ENCODE results near the gene TMEM9B.

DNA sequence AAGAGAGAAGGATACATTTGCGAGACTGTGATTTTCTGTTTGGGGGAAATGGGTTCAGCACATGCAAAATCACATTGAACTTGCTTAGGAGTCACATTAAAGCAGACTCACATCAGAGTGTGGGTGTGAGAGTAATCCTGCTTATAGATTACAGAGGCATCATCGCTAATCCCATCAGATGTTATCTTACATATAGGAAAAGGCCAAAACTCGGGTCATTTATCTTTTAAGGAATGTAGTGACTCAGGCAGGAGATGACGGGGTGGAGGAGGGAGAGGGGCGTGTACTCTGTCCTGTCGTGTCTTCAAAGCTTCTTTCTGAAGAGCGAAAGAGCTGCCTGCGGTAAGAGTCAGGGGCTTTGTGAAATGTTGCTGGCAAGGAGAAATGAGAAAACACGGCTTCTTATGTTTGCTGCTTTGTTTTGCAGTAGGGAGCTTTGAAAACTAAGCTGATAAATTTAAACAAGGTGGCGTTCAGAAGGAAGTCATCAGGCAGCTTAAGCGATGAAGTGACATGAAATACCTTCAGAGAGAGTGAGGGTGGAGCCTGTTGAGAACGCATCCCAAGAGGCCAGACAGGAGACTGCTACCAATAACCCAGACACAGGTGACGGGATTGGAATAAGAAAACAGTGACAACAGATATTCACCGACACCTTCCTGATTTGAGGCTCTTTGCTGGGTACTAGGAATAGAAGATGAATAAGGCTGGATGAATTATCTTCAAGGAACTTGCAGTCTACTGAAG is 29.3 kb downstream of the TMEM9B start:
- TF ChIP-seq, protein P1, sequence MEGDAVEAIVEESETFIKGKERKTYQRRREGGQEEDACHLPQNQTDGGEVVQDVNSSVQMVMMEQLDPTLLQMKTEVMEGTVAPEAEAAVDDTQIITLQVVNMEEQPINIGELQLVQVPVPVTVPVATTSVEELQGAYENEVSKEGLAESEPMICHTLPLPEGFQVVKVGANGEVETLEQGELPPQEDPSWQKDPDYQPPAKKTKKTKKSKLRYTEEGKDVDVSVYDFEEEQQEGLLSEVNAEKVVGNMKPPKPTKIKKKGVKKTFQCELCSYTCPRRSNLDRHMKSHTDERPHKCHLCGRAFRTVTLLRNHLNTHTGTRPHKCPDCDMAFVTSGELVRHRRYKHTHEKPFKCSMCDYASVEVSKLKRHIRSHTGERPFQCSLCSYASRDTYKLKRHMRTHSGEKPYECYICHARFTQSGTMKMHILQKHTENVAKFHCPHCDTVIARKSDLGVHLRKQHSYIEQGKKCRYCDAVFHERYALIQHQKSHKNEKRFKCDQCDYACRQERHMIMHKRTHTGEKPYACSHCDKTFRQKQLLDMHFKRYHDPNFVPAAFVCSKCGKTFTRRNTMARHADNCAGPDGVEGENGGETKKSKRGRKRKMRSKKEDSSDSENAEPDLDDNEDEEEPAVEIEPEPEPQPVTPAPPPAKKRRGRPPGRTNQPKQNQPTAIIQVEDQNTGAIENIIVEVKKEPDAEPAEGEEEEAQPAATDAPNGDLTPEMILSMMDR (IDR thresholded peaks at IDR 0.05): no peak
- TF ChIP-seq POLR2AphosphoS5 (IDR thresholded peaks at IDR 0.05): no peak
